B cell (primary cell): Measurements from ENCODE around the gene GPR179. TPM values are rescaled to one million over a fixed set of nuclear protein-coding genes. Genes with fewer than 3 reads are reported as not detected.

ENCODE experiments used
- ATAC-seq: fragments of 200-7000 bp; cut with Tn5 transposase; one replicate; pipeline ENCODE4 v1.10.0; 2021; ENCODE audit warnings: low read depth, mild to moderate bottlenecking, moderate number of reproducible peaks, moderate library complexity
- CTCF ChIA-PET: fragments of 350-600 bp; sonication (Branson Sonifier 250); formaldehyde crosslinking; loops from one replicate; lab custom pipeline; 2021; ENCODE audit warnings: antibody characterized with exemption, inconsistent platforms; lab: Charles Lee
- POLR2A ChIA-PET: fragments of 350-600 bp; sonication (Branson Sonifier 250); formaldehyde crosslinking; loops from one replicate; lab custom pipeline; 2021; ENCODE audit warnings: antibody characterized with exemption; lab: Charles Lee
- DNase-seq: peaks from one replicate; pipeline ENCODE4 v3.0.0; 2013
- H2AFZ ChIP-seq: 2 replicates; pipeline ENCODE4 v1.6.1; 2012; ENCODE audit warnings: mild to moderate bottlenecking, low read depth, low read length; ENCODE audit not compliant: insufficient read depth, poor library complexity, severe bottlenecking
- H3K27ac ChIP-seq, 2 donors: 1 replicate in 1 of 2; 2 replicates in 1 of 2; pipeline ENCODE4 v1.5.1; 2012 to 2013; ENCODE audit warnings: low read length in 2 of 2, mild to moderate bottlenecking in 2 of 2, moderate library complexity in 1 of 2
- H3K27me3 ChIP-seq, 4 experiments: fragments of 200-600 bp in 1 of 4; sonication (generic) in 1 of 4; replicated peaks in 1 of 4; 1 replicate in 2 of 4; 2 replicates in 2 of 4; pipeline versions ENCODE4 v1.6.1 to v1.7.0; 2013 to 2016; ENCODE audit warnings: low read length in 3 of 4, mild to moderate bottlenecking in 2 of 4, mixed read lengths in 1 of 4, moderate library complexity in 1 of 4; ENCODE audit not compliant: insufficient read depth in 4 of 4, control insufficient read depth in 3 of 4; ENCODE audit errors: control extremely low read depth in 1 of 4
- H3K36me3 ChIP-seq, 2 experiments: replicated peaks in 1 of 2; 1 replicate in 1 of 2; 2 replicates in 1 of 2; pipeline versions ENCODE4 v1.6.1 to v1.7.1; 2013; ENCODE audit warnings: low read length in 1 of 2; ENCODE audit not compliant: insufficient read depth in 2 of 2, control insufficient read depth in 1 of 2; ENCODE audit errors: control extremely low read depth in 1 of 2, extremely low read depth in 1 of 2
- H3K4me1 ChIP-seq, 2 donors: fragments of 200-600 bp in 1 of 2; sonication (generic) in 1 of 2; 1 replicate in 1 of 2; 2 replicates in 1 of 2; pipeline versions ENCODE4 v1.5.1 to v1.6.1; 2013 to 2017; ENCODE audit warnings: low read length in 2 of 2; ENCODE audit not compliant: control insufficient read depth in 2 of 2, insufficient read depth in 2 of 2
- H3K4me2 ChIP-seq: replicated peaks from 2 replicates; pipeline ENCODE3; 2012; ENCODE audit warnings: mild to moderate bottlenecking, low read depth, low read length; ENCODE audit not compliant: poor library complexity, severe bottlenecking
- H3K4me3 ChIP-seq, 5 experiments: fragments of 200-600 bp in 1 of 5; sonication (generic) in 1 of 5; 1 replicate in 3 of 5; 2 replicates in 2 of 5; pipeline versions ENCODE4 v1.5.1 to v1.7.0; 2011 to 2016; ENCODE audit warnings: low read length in 4 of 5, mild to moderate bottlenecking in 4 of 5, low read depth in 2 of 5, control low read depth in 1 of 5, moderate library complexity in 1 of 5; ENCODE audit not compliant: insufficient read depth in 1 of 5; ENCODE audit errors: control extremely low read depth in 1 of 5, extremely low read depth in 1 of 5
- H3K79me2 ChIP-seq: fragments of 200-600 bp; sonication (generic); one replicate; pipeline ENCODE4 v1.6.0; 2016; ENCODE audit warnings: low read length; ENCODE audit not compliant: control insufficient read depth, insufficient read depth
- H3K9ac ChIP-seq: fragments of 200-600 bp; sonication (generic); 2 replicates; pipeline ENCODE4 v1.6.1; 2017; ENCODE audit warnings: mild to moderate bottlenecking, low read length, moderate library complexity
- H3K9me3 ChIP-seq, 3 donors: one replicate each; pipeline versions ENCODE4 v1.6.1 to v1.7.1; 2013; ENCODE audit warnings: low read length in 2 of 3; ENCODE audit not compliant: control insufficient read depth in 2 of 3, insufficient read depth in 1 of 3; ENCODE audit errors: control extremely low read depth in 1 of 3
- H4K20me1 ChIP-seq: 2 replicates; pipeline ENCODE4 v1.6.0; 2012; ENCODE audit warnings: mild to moderate bottlenecking, low read length; ENCODE audit not compliant: insufficient read depth, control insufficient read depth, poor library complexity, severe bottlenecking
- H3K27ac Mint-ChIP-seq: one replicate; pipeline ENCODE4 v1.8.0; 2021; ENCODE audit warnings: mixed read lengths
- H3K27me3 Mint-ChIP-seq: one replicate; pipeline ENCODE4 v1.8.0; 2021; ENCODE audit warnings: mixed read lengths
- H3K4me1 Mint-ChIP-seq: one replicate; pipeline ENCODE4 v1.8.0; 2021; ENCODE audit warnings: mixed read lengths
- H3K4me3 Mint-ChIP-seq: one replicate; pipeline ENCODE4 v1.8.0; 2021; ENCODE audit warnings: mixed read lengths
- H3K9me3 Mint-ChIP-seq: one replicate; pipeline ENCODE4 v1.8.0; 2022; ENCODE audit warnings: mixed read lengths; ENCODE audit not compliant: insufficient read depth
- CTCF ChIP-seq: fragments of 200-600 bp; IDR thresholded peaks from one replicate; pipeline ENCODE4 v1.8.0; 2022; ENCODE audit warnings: antibody characterized with exemption, mild to moderate bottlenecking
- EZH2 ChIP-seq: IDR thresholded peaks from 2 replicates; pipeline ENCODE4 v1.6.1; 2012; ENCODE audit warnings: borderline replicate concordance, low read depth, mild to moderate bottlenecking, moderate library complexity, low read length; ENCODE audit not compliant: insufficient read depth, poor library complexity, severe bottlenecking
- WGBS: methylation state at CpG from one replicate; pipeline ENCODE4 v1.1.5; 2013; ENCODE audit warnings: missing lambda C conversion rate; ENCODE audit not compliant: insufficient coverage; 5-methylcytosine and 5-hydroxymethylcytosine counted together
- intact Hi-C: fragments of 100-400 bp; cut with micrococcal nuclease; formaldehyde crosslinking; loops from one replicate; pipeline ENCODE4 v1.10.0; 2022
- polyA plus RNA-seq: library from polyadenylated mRNA; depleted of rRNA; stranded (reverse); fragments of >200 nt; gene quantifications from 2 replicates; pipeline ENCODE4 v1.2.3, GENCODE V29; 2012
- total RNA-seq, 2 donors: library from RNA; stranded (reverse); fragments of 120-200 nt in 1 of 2; gene quantifications; 1 replicate in 1 of 2; 2 replicates in 1 of 2; pipeline versions ENCODE4 v1.2.3 to v1.2.4, GENCODE V29; 2013 to 2022

Gene GPR179
- total and polyA plus RNA-seq, 2 donors (not counting 1 experiment from before 2014, with no cell fraction given): 0.01 TPM; not detected in 1

DNA sequence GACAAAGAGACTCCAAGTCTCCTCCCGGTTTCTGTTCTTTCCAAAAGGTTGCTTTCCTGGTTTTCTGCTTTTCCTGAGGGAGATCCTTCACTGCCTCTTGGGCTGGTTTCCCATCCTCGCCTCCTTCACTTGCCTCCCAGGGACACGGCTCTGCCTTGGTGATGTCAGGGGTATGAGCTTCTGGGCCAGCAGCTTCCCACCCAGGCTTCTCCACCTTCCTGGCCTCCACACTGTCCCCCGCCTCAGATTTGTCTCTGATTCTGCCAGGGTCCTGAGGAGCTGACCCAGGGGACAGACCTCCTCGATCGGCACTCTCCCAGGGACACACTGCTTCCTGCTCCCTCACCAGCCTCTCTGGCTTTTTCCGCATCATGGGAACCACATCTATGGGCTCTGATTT is 14.5 kb downstream of the GPR179 start:
- H3K27ac Mint-ChIP-seq: no peak overlapping the region
- H3K9me3 ChIP-seq: no peaks in the 10 kb centered on the region
- H3K27me3 Mint-ChIP-seq: peaks cover 22% of the 10 kb centered on the region
- no peaks in the 10 kb centered on the region for H3K36me3 ChIP-seq
- WGBS: 92% methylated on average over 5 of the region's 7 CpGs
- intact Hi-C loops: no loop called here
- H3K4me2 ChIP-seq: no peak overlapping the region
- no peaks in the 10 kb centered on the region for H3K79me2 ChIP-seq
- peaks cover 5 to 10% of the 10 kb centered on the region in 2 donors for H3K4me1 ChIP-seq
- TF ChIP-seq CTCF (no peak), EZH2 (no peak)
- no peak for DNase-seq
- ChIA-PET CTCF (interaction anchor here (1.2 kb wide), 1 partner anchor 20 kb away, joined by 3 read pairs; no protein-coding TSS in a partner anchor), POLR2A (no interaction called here)
- no peaks in the 10 kb centered on the region for H3K9me3 Mint-ChIP-seq
- H3K4me3 ChIP-seq: no peak overlapping the region
- ATAC-seq: no peak
- H4K20me1 ChIP-seq: no peaks in the 10 kb centered on the region
- no peak overlapping the region for H3K27ac ChIP-seq
- no peak overlapping the region for H3K4me3 Mint-ChIP-seq
- H3K27me3 ChIP-seq: peaks cover 0 to 8% (median 3%) of the 10 kb centered on the region in 4 experiments
- H2AFZ ChIP-seq: no peak overlapping the region
- H3K4me1 Mint-ChIP-seq: peaks cover 18% of the 10 kb centered on the region
- H3K9ac ChIP-seq: no peak overlapping the region

GRCh38 chr17:38328620-38329019 is 15.1 kb downstream of the GPR179 start:
- no peak for DNase-seq
- intact Hi-C loops: no loop called here
- no peaks in the 10 kb centered on the region for H3K9me3 Mint-ChIP-seq
- no peak overlapping the region for H3K27ac ChIP-seq
- no peaks in the 10 kb centered on the region for H4K20me1 ChIP-seq
- no peak overlapping the region for H3K27ac Mint-ChIP-seq
- H3K4me1 ChIP-seq: peaks cover 5 to 10% of the 10 kb centered on the region in 2 donors
- no peak overlapping the region for H3K4me2 ChIP-seq
- H3K27me3 Mint-ChIP-seq: peaks cover 20% of the 10 kb centered on the region
- H3K27me3 ChIP-seq: peaks cover 0 to 8% (median 3%) of the 10 kb centered on the region in 4 experiments
- no peak overlapping the region for H2AFZ ChIP-seq
- H3K36me3 ChIP-seq: no peaks in the 10 kb centered on the region
- ChIA-PET CTCF (interaction anchor here (1.2 kb wide), 2 partner anchors 12 to 20 kb away, joined by 3 to 4 read pairs; no protein-coding TSS in a partner anchor), POLR2A (no interaction called here)
- no peak overlapping the region for H3K4me3 Mint-ChIP-seq
- no peak overlapping the region for H3K9ac ChIP-seq
- no peak overlapping the region for H3K4me3 ChIP-seq
- no peaks in the 10 kb centered on the region for H3K9me3 ChIP-seq
- H3K79me2 ChIP-seq: no peaks in the 10 kb centered on the region
- 74% methylated on average over 7 of the region's 7 CpGs for WGBS
- H3K4me1 Mint-ChIP-seq: peaks cover 18% of the 10 kb centered on the region
- TF ChIP-seq CTCF: no peak
- TF ChIP-seq EZH2: no peak
- no peak for ATAC-seq
